Panc1 (cell line): ENCODE results near the gene UGGT1.

Experiments used
- POLR2AphosphoS5 ChIP-seq: IDR thresholded peaks from 2 replicates; pipeline ENCODE4 v1.6.1; 2012; ENCODE audit warnings: mild to moderate bottlenecking, low read depth, low read length, moderate library complexity
- REST ChIP-seq, 2 experiments: IDR thresholded peaks; 2 replicates each; pipeline ENCODE4 v1.6.1; 2011 to 2012; ENCODE audit warnings: low read depth in 2 of 2, control low read depth in 1 of 2, low read length in 1 of 2, mild to moderate bottlenecking in 1 of 2, moderate library complexity in 1 of 2; ENCODE audit not compliant: insufficient read depth in 1 of 2
- SIN3A ChIP-seq: IDR thresholded peaks from 2 replicates; pipeline ENCODE4 v1.6.1; 2012; ENCODE audit warnings: low read depth, mild to moderate bottlenecking, low read length, moderate library complexity, borderline replicate concordance; ENCODE audit not compliant: insufficient read depth
- TF ChIP-seq, protein P1 (sequence below): fragments of 450-650 bp; IDR thresholded peaks from 2 replicates; pipeline ENCODE4 v1.5.1; 2017; ENCODE audit warnings: mild to moderate bottlenecking

- TF ChIP-seq, protein P1, sequence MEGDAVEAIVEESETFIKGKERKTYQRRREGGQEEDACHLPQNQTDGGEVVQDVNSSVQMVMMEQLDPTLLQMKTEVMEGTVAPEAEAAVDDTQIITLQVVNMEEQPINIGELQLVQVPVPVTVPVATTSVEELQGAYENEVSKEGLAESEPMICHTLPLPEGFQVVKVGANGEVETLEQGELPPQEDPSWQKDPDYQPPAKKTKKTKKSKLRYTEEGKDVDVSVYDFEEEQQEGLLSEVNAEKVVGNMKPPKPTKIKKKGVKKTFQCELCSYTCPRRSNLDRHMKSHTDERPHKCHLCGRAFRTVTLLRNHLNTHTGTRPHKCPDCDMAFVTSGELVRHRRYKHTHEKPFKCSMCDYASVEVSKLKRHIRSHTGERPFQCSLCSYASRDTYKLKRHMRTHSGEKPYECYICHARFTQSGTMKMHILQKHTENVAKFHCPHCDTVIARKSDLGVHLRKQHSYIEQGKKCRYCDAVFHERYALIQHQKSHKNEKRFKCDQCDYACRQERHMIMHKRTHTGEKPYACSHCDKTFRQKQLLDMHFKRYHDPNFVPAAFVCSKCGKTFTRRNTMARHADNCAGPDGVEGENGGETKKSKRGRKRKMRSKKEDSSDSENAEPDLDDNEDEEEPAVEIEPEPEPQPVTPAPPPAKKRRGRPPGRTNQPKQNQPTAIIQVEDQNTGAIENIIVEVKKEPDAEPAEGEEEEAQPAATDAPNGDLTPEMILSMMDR: no peak
- TF ChIP-seq REST (IDR thresholded peaks at IDR 0.05; ENCODE audit: insufficient read depth in 1 of 2, low read depth in 2 of 2, low read length in 1 of 2): no peak
- no peak for TF ChIP-seq POLR2AphosphoS5
- TF ChIP-seq SIN3A: no peak
Observed at GRCh38 chr2:128156812-128157211, 65.8 kb downstream of the UGGT1 start.
